Measurements from ENCODE around the gene SP4.

SP4 gene

GRCh38 chr7:21448974-21449373, 21.1 kb downstream of the SP4 start:
- DNase-seq = no peak

DNA sequence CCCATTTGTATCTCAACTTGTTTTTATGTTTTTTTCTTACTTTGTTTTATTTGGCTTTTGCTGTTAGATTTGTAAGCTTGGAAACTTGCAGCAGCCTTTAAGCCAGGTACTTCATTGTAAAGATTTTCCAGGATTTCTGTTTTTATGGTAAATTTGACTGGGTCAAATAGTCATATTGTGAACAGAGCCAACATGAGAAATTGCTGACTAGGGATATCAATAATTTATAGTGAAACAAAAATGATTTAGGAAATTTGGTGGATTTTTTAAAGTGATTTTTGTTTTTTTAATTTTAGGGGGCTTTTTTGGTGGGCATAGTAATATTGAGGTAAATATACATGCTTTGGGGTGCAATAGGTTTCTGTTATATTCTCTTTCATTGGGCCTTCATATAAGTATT, 22.2 kb downstream of the SP4 start:
- no peak for DNase-seq

DNA sequence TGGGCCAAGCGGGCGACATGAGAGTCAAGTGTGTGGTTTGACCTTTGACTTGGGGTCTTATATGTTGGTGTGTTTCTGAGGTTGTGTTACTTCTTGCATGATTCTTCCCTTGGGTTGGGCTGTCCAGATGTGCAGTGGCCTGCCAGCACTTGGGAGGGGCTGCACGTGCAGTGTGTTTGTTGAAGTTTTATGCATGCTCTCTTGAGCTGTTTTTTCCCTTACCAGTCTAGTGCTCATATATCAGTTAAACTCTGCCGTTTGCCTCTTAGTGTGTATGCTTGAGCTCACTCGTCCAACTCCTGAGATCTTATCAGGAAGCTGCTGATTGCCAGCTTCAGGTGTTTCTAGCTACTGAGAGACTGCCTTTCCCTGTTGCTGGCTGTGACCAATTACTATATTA, 23.1 kb downstream of the SP4 start:
- no peak for DNase-seq

DNA sequence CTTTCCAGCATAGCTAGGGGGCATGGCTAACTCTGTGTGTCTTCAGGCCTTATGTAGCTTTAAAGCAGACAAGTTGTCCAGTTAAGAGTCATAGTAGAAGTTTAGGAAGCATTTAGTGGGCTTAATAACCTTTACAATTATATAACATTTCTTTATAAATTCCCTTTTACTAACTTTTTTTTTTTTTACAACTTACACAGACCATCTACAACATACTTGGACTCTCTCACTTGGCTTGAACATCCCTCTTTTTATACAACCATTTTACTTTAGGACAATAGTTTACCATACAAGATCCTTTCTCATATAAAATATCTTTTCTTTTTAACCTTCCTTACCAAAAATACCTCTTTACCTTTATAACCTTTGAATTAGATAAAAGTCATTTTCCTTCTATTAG, 26.3 kb downstream of the SP4 start:
- no peak for DNase-seq

GRCh38 chr7:21454906-21455305, 27.0 kb downstream of the SP4 start:
- DNase-seq = no peak

GRCh38 chr7:21461282-21461681, 33.4 kb downstream of the SP4 start:
- no peak for DNase-seq

GRCh38 chr7:21462081-21462480, 34.2 kb downstream of the SP4 start:
- no peak for DNase-seq

DNA sequence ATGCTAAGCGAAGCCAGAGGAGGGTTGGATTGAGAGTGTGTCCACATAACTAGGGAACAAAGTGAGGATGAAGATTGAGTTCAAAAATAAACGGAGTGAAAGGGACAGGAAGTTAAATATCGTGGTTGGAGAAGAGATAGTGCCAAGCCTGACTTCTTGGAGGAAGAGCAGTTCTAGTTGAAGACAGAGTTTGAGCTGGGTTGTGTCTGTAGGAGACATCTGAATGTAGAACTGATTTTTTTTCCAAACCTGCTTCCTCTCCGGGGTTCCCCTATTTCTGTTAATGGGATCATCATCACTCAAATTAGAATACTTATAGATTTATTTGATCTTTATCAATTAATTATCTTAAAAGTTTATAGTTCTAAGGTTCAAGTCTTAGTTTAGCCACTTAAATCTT, 35.6 kb downstream of the SP4 start:
- no peak for DNase-seq

DNA sequence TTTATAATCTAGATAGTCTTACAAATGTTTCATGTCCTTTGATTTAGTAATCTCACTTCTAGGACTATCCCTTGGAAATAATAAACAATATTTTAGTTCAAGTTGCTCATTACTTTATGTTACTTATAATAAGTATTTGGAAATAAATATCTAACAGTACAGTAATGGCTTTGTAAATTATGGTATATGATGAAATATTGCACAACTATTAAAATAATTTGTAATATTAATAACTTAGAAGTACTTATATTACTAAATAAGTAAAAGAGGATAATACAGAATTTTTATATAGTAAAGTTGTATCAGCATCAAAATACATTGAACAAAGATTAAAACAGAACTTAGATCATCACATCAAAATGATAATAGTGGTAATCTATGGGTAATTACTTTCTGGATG, 41.1 kb downstream of the SP4 start:
- no peak for DNase-seq

- DNase-seq = no peak
These were observed 42.0 kb downstream of the SP4 start for GRCh38 chr7:21469894-21470293.

DNA sequence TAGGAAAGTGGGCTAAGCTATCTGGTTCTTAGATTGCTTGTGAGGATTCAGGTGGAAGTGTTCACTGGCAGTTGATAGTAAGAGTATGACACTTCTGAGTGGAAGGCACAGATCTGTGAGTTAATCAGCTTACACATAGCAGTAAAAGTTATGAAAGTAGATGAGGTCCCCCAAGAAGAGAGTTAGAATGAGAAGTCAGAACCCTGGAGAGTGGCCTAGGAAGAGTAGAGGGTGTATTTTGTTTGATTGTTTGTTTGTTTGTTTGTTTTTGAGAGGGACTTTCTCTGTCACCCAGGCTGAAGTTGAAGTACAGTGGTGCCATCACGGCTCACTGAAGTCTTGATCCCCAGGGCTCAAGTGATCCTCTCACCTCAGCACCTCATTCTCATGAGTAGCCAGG, 44.1 kb downstream of the SP4 start:
- DNase-seq = no peak

DNA sequence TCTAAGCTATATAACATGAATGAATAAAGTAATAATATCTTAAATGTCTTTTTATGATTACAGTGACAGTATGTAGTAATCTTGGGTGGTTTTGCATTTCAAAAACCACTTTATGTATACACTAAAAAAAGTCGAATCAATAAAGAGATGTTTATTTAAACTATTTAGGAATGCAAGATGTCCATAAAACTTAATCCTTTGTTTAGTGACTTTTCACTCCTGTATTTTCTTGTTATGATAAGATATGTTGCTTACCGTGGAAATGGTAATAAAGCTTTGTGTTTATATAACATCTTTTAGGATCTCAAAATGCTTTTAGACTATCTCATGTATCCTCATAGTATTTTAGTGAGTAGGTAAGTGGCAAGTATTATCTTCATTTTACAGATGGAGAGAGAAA, 48.5 kb downstream of the SP4 start:
- DNase-seq = no peak

GRCh38 chr7:21480693-21481403, 53.0 kb downstream of the SP4 start:
- DNase-seq = no peak

DNA sequence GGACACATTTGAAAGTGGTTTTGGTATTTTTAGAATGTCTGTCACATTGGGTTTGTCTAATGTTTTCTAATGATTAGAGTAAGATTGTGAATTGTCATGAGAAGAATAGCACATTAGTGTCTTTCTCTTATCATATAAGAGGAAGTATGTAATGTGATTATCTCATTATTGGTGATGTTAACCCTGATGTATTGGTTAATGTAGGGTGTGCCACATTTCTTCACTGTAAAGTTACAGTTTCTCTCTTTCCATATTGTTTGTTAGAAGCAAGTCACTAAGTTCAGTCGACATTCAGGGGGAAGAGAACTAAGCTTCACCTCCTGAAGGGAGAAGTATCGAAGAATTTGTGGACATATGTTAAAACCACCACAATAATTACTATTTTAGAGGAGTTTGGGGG, 58.6 kb downstream of the SP4 start:
- no peak for DNase-seq

GRCh38 chr7:21495731-21496130, 67.8 kb downstream of the SP4 start:
- DNase-seq = no peak

DNA sequence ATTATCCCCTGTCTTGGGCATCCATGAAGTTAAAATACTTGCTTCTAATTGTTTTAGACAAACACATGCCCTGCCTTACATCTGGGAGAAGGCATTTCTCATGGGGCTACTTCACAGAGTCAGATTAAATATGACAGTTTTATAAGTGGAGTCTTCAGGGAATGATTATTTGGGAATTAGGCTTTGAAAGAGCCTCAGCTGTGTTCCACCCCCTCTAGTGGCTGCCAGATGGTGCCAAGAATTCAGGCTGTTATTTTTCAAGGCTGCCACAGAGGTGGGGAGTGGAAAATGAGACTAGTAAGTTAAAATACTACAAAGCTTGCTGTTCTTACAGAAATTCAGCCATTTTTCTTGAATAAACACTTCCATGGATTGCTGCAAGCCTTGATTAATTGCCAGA, 69.2 kb downstream of the SP4 start:
- no peak for DNase-seq

DNA sequence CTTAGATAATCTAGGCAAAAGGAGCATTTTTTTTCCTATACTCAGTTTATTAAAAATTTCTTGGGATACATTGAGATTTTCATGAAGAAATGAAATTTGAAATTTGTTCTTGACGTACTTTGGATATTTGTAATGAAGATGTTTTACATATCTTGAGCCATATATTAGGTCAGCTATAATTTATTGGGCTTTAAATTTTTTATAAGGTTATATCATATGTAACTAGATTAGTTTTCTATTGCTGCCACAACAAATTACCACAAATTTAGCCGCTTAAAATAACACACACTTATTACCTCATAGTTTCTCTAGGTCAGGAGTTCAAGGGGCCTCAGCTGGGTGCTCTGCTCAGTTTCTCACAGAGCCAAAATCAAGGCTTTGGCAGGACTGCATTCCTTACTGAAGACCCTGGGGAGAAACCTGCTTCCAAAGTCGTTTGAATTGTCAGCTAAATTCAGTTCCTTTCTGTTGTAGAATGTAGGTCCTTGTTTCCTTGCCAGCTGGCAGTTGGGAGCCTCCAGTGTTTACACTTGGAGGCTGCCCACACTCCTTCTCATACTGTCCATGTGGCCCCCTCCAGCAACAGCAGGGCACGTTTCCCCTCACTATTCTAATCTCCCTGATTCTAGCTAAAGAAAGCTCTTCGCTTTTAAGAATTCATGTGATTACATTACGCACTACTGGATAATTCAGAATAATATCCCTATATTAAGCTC, 72.4 kb downstream of the SP4 start:
- no peak for DNase-seq

DNA sequence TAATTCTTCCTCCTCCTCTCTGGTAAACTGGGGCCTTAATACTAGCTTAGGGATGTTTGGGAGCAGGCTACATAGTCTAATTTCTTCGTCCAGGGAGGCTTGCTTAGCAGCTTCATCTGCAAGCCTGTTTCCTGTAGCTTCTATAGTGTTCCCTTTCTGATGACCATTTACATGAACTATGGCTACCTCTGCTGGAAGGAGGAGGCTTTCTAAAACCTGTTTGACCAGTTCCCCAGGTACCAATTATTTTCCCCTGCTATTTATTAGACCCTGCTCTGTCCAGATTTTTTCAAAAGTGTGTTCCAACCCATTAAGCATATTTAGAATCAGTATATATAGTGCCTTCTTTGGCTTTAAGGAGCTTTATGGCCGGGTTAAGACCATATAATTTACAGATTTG, 76.1 kb downstream of the SP4 start:
- no peak for DNase-seq

GRCh38 chr7:21507627-21508343, 79.9 kb downstream of the SP4 start:
- peak; percentile 22 for DNase-seq

- no peak for DNase-seq
These were observed 80.7 kb downstream of the SP4 start for GRCh38 chr7:21508538-21508937.

DNA sequence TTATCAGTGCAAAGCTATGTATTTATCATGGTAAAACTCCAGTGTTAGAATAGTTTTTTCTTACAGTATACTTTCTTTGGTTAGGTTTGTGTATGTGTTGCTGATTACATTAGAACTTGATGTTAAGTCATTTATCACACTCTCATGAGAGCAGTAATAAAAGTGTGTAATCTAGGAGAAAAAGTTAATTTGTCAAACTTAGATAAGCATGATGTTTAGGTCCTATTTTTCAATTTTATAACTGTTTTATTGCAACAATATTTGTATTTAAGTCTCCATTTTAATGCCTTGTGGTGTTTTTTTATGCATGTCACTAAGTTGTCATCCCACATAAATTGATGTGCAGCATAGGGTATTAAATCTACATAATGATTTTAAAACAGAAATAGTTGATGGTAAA, 86.2 kb downstream of the SP4 start:
- no peak for DNase-seq

- no peak for DNase-seq
These were observed 96.8 kb downstream of the SP4 start for GRCh38 chr7:21524680-21525079.

DNA sequence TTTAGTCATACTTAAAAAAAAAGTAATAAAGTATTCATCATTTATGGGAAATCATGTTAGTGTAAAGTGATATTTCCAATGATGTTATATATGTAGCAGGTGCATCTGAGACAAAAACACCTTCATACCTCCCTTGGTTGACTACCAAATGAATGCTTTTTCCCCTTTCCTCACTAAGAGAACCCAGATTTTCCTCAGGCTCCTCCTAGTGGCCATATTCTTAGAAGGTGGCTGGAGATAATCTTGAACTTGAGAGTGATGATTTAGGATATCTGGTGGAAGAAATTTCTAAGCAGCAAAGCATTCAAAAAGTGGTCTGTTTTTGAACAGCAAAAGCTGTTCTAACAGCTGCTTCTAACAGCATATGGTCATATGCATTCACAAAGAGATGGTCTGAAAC, 98.1 kb downstream of the SP4 start:
- DNase-seq = no peak

DNA sequence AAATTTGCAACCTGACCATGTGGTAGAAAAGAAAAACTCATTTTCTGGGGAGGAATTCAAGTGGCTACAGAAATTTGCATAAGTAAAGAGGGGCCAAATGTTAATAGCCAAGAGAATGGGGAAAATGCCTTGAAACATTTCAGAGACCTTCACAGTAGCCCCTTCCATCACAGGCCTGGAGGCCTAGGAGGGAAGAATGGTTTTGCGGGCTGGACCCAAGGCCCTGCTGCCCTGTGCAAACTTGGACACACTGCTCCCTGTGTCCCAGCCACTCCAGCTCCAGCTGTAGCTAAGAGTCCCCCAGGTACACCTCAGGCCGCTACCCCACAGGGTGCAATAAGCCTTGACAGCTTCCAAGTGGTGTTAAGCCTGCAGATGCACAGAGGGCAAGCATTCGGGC, 98.6 kb downstream of the SP4 start:
- no peak for DNase-seq
